Heart left ventricle (tissue), 13 donors: ENCODE data around the gene DCAF5.

ENCODE experiments used
- POLR2A ChIP-seq, 2 donors: fragments of 450-650 bp; IDR thresholded peaks; one replicate each; pipeline ENCODE4 v1.6.1; 2017; ENCODE audit warnings: antibody characterized with exemption in 2 of 2, mild to moderate bottlenecking in 2 of 2, moderate library complexity in 2 of 2
- TF ChIP-seq, protein P1 (sequence below), 12 donors: fragments of 200-600 bp; sonication (generic) in 4 of 12; IDR thresholded peaks; one replicate each; pipeline versions ENCODE4 v1.5.0 to v1.8.0; 2018 to 2022; ENCODE audit warnings: antibody characterized with exemption in 12 of 12, mild to moderate bottlenecking in 5 of 12
- donor health status: ischemic (EF 13 %, LVEDD 7.1; RV severe dilation, severe dysfunction).
- donor health status: DM: no; HTN: yes; CAD: no.
- donor health status: DM: no; HTN: no; CAD: no.
- donor health status: ischemic (EF 25% LVEDD 6.9; RV normal size, moderate dysfunction).
- donor health status: ischemic (EF 25% LVEDD 5.7; RV mildly dilated, moderate dysfunction).
- donor health status: ischemic (EF 35%, LVEDD 5.7; RV mildly dilated, moderate dysfunction).
- donor health status: nonischemic (EF 11% LVEDD 7.7; RV severe dilation, severe dysfunction).
- donor health status: DM: yes; HTN: yes; CAD: no.
- donor health status: PGD.
- donor health status: ischemic (EF 29% LVEDD 5.4; RV normal size, mild dysfunction).
- donor health status: nonischemic (EF 23%, LVEDD 6.1; RV moderate dilation, normal function).

DNA sequence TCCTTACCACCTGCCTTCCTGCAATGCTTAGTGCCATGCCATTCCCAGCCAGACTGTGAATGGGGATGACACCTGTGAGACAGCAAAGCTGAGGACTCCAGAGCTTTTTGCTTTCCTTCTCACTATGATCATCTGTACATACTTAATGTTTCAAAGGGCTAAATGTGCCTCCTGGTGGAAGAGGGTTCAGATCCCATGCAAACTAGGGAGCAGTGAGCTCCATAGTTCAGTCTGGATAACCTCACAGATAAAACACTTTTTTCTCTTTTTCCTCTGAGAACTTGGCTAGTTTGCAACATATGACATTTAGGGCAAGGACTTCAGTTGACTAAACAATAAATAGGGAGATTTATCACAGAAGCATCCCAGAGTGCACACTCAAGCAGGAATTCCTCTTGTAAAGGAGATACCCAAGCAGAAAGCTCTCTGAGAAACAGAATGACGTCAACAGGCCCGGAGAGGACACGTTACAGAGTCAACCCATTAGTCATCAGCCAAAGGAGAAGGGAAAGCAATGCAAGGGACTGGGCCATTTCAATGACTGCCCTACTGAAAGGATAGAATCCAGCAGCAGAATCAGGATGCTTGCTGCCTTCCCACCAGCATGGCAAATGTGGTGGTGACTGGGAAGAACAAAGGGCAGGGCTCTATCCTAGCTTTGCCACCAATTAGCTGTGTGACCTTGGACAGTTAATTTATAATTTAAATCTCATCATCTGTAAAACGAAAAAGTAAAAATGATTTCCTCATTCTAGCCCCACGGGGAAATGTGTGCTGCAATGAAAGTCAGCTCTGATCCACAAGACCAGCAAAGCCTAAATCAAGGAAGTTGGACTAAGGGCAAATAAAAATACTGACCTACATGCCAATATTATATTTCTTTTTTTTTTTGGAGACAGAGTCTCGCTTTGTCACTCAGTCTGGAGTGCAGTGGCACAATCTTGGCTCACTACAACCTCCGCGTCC is 93.0 kb downstream of the DCAF5 start:
- TF ChIP-seq, protein P1, sequence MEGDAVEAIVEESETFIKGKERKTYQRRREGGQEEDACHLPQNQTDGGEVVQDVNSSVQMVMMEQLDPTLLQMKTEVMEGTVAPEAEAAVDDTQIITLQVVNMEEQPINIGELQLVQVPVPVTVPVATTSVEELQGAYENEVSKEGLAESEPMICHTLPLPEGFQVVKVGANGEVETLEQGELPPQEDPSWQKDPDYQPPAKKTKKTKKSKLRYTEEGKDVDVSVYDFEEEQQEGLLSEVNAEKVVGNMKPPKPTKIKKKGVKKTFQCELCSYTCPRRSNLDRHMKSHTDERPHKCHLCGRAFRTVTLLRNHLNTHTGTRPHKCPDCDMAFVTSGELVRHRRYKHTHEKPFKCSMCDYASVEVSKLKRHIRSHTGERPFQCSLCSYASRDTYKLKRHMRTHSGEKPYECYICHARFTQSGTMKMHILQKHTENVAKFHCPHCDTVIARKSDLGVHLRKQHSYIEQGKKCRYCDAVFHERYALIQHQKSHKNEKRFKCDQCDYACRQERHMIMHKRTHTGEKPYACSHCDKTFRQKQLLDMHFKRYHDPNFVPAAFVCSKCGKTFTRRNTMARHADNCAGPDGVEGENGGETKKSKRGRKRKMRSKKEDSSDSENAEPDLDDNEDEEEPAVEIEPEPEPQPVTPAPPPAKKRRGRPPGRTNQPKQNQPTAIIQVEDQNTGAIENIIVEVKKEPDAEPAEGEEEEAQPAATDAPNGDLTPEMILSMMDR (IDR thresholded peaks at IDR 0.05) = peak in 4 of 12 donors; percentile 8 to 19 (median 13)
- TF ChIP-seq POLR2A (IDR thresholded peaks at IDR 0.05) = no peak
